ENCODE data around the gene DIDO1.
A peak's percentile ranks its signal among the peaks of the same experiment; 100 is the strongest.

The DIDO1 gene

DNA sequence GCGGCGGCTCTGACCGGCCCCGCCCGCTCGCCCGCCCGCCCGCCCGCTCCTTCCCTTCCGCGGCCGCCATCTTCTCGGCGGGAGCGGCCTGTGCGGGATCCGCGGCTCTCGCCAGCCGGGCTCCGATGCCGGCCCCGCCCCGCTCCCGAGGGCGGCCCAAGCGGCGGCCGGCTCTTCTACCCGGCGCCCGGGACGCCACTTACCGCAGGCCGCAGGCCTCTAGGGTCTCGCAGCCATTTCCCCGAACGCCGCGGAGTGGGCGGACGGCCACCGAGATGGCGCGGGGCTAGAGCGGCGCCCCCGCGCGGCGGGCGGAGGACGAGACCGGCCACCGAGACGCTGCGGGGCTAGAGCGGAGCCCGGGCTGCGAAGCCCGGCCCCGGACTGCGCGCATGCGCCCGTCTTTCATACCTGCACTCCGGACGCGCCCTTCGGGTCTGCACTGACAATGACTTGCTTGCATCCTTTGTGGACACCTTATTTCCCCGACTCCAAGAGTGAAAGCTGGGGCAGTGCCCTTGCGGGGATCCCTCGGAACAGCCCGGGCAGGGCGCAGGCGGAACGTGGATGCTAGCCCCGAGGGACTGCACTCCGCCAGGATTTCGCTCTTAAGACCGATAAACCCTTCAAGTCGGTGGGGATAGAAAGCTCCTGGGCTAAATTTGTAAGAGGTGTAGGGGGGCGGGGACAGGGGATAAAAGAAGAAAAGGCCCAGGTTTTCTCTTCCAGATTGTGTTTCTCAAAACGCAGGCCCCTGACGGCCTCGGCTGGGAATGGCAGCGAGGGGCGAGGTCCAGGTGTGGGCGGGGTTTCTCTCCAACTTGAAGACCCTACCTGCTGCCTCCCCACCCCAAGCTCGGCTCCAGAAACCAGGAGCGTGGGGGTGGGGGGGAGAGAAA, at the start of gene DIDO1:
Gene DIDO1, minus strand, starts transcription at position 277 of the 899 bp plus-strand sequence.
- peak; percentile 89 for DNase-seq

DNA sequence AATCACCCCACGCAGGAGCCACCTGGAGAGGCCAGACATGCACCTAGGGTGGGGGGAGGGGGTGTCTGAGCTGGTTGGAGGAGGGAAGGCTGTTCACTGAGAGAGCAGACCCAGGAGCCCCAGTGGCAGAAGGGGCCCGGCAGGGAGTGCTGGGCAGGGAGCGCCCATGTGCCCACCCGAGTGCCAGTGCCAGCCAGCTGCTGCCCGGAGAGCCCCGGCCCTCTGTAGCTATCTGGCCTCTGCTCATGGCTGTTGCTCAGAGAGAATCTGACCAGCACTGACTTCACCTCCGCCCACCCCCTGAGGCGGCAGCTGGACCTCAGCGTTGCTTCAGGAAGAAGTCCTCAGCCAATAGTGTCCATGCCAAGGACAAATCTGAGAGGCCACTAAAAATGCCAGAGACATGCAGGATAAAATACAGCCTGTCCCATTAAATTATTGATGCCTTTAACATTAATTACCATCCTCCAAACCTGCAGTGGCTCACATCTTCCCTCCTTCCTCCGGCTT, 49.0 kb upstream of the DIDO1 start:
- DNase-seq: no peak

DNA sequence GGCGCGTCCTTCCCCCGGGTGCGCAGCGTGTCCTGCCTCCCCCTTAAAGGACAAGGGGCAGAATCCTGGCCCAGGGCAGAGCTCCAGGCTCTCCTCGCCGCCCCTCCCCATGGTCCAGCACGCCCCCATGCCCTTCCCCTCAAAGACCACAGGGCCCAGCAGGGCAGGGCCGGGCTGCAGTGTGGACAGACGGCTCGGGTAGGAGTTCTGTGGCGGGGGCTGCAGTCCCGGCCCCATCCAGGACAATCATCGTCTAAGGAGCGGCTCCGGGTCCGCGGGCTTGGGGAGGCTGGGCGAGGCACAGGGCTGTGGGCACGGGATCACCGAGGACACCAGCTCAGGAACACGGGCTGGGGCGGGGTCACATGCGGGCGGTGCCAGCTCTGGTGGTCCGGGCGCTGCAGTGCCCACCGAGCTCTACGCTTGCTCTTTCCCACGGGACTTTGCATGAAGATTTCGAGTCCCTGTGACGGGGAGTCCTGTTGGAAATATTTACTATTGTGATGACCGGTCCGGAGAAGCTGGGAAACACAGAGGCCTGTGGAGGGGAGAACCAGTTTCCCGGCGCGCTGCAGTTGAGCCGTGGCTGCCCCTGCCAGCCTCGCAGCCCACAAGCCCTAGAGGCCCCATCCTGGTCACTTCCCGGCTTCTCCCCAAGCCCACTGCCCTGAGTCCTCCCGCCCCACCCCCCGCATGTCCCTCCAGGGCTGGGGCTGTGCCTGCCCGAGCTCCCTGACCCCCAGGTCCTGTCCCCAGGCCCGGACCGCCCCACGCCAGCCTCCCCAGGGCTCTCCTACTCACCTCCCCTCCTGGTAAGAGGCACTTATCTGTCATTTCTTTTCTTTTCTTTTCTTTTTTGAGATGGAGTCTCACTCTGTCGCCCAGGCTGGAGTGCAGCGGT, 46.8 kb upstream of the DIDO1 start:
- no peak for DNase-seq

DNA sequence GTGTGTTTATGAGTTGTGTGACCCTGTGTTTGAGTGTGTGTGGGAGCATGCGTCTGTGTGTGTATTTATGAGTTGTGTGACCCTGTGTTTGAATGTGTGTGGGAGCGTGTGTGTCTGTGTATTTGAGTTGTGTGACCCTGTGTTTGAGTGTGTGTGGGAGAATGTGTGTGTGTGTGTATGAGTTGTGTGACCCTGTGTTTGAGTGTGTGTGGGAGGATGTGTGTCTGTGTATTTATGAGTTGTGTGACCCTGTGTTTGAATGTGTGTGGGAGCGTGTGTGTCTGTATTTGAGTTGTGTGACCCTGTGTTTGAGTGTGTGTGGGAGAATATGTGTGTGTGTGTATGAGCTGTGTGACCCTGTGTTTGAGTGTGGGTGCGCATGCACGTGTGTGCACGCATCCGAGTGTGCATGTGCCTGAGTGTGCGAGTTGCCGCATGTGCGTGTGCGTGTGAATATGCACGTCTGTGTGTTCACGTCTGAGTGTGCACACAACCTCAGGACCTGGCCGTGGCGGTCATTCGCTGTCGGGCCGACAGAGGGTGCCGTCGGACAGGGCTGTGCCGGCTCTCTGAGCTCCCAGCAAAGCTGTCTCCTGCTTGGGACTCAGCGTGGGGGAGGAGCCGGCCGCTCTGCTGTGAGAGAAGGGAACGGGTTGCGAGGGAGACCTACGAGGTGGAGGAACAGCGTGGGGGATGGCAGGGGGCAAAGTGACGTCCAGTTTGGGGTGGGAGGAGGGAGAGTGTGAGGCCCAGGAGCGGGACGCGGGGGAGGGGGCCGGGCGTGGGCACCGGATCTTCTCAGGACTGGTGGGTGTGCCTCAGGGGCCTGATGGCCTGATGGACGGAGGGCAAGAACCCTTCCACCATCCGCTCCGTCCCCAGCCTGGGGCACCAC, 45.9 kb upstream of the DIDO1 start:
- DNase-seq: peak; percentile 88

DNA sequence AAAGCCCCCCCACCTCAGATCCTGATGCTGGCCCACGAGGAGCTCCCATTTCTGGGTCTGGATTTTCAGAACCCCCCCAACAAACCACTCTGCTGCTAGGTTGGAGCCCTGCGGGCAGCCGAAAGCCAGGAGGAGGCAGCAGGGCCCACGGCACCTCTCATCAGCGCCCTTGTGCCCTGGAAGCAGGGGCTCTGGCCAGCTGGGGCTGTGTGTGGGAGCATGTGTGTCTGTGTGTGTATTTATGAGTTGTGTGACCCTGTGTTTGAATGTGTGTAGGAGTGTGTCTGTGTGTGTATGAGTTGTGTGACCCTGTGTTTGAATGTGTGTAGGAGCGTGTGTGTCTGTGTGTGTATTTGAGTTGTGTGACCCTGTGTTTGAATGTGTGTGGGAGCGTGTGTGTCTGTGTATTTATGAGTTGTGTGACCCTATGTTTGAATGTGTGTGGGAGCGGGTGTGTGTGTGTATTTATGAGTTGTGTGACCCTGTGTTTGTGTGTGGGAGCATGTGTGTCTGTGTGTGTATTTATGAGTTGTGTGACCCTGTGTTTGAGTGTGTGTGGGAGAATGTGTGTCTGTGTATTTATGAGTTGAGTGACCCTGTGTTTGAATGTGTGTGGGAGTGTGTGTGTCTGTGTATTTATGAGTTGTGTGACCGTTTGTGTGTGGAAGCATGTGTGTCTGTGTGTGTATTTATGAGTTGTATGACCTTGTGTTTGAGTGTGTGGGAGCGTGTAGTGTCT, 45.1 kb upstream of the DIDO1 start:
- no peak for DNase-seq

DNA sequence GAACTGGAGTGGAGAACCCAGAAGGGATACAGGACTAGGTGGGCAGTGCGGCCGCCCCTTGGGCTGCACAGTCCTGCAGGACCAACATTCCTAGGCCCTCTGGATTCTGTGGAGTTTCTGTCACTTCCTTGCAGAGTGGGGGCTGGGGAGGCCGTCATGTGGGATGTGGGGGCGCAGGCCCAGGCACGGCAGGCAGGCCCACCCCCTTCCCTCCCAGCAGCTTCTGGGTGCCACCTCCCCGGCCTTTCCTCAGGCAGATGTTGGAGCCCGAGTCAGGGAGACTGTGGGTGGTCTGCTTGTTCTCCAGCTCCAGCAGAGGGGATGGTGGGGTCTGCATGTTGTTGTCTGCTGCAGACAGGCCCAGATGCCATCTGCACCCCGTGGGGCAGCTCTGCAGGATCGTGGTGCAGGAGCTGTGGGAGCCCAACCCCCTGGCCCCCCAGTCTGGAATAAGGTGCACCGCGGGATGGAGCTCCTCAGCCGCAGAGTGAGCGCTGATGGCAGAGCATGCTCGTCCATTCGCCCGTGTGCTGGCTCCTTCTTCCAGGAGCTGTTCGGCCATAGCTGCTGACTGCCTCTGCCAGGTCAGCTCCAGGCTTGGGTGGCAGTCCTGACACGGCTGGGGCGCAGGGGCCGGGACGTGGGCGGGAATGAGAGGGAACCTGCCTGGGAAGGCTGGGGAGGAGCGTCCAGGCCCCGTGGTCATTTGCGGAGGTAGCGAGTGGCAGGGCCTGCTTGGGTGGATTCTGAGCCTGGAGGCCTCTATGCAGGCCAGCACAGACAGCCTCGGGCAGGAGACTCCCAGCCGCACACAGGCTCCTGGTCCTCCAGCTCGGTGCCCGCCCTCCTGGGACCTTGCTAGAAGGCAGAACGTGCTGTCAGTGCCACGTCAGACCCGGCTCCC, 44.3 kb upstream of the DIDO1 start:
- DNase-seq: no peak

DNA sequence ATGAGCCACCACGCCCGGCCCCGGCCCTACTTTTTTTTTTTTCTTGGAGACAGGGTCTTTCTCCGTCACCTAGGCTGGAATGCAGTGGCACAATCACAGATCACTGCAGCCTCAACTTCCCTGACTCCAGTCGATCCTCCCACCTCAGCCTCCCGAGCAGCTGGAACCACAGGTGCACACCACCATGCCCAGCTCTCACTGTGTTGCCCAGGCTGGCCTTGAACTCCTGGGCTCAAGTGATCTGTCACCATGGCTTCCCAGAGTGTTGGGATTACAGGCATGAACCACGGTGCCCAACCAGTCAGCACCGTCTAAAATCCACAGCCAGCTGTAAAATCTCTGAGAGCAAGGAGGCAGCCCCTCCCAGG, 43.6 kb upstream of the DIDO1 start:
- no peak for DNase-seq

DNA sequence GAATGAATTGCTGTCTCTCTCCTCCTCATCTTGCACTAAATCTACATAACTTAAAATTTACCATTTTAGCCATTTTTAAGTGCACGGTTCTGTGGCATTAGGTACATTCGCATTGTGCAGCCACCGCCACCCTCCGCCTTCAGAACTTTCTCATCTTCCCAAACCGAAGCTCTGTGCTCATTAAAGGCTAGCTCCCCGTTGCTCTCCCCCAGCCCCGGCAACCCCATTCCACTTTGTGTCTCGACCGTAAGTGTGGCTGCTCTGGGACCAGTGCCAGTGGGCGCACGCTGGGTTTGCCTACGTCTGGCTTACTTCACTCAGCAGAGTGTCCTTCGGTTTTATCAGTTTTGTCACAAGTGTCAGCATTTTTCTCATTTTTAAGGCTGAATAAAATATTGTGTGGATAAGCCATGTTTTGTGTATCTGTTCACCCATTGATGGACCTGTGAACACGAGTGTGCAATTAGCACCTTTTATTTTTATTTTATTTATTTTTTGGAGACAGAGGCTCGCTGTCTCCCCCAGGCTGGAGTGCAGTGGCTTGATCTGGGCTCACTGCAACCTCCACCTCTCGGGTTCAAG, 43.0 kb upstream of the DIDO1 start:
- DNase-seq: no peak

DNA sequence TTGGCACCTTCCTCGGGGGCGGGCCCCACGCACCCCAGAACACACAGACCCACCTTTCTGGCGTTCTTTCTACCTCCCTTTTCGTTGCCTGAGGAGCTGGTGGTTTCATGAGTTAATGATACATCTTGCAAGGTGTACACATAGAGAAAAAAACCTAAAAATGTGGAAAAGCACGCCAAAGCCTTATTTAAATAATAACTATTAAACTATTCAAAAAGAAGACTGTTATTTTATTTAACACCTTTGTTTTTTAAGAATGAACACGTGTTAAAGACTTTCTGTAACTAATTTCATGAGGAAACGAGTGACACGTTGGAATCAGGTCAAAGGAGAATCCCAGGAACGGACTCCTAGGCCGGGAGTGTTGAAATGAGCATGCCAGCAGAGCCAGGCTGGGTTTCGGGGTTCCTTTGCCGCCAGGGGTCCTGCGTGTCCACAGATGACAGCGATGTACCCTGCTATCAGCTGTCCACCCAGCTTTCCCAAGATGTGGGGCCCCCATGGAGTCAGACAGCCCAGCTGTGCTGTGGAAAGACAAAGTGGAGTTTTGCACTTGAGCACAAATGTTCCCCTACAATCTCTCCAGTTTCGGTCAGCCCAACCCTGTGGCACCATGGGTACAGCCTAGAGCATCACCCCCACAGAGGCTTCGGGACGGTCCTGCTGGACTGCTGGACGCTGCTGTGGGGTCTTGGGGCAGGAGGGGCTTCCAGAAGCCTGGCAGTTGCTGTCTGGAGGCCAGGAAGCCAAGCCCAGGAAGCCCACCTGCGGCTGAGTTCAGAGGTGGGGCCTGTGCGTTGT, 42.3 kb upstream of the DIDO1 start:
- DNase-seq: no peak

DNA sequence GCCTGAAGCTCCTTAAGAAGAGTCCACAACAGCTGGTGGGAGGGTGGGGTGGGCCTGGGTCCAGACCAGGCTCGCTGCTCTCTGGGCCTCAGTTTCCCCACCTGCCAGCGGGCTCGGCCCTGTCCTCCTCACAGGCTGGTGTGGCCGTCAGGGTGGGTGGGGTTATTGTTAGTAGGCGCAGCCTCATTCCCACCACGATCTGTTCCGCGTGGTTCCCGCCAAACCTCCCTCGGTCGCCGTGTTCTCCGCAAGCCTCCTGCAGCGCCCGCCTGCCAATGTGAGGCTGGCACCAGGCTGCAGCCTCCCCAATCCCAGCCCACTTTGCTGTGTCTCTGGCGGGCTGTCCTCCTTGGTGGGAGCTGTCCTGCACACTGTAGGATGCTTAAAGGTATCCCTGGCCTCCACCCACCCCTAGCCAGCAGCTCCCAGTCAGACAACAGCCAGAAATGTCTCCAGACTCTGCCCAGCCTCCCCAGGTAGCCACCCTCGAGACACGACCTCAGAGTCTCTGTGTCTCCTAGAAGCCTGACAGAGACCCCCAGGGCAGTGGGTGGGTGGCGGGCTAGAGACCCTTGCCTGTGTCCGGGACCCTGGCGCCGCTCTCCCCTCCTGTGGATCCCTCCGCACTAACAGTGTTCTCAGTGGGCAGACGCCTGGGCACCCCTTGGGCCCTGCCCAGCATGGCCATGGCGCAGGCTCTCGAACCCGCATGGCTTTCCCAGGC, 41.5 kb upstream of the DIDO1 start:
- no peak for DNase-seq

DNA sequence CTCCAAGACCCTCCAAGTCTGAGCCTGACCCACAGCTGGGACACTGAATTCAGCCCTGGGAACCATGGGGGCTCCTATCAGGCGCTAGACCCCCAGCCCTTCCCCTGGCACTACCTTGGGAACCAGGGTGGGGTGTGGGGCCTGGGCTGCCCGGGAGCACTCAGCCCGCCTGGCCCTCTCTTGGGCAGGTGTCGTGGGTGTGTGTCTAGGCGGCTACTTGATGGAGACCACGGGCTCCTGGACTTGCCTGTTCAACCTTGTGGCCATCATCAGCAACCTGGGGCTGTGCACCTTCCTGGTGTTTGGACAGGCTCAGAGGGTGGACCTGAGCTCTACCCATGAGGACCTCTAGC, 40.8 kb upstream of the DIDO1 start:
- no peak for DNase-seq

DNA sequence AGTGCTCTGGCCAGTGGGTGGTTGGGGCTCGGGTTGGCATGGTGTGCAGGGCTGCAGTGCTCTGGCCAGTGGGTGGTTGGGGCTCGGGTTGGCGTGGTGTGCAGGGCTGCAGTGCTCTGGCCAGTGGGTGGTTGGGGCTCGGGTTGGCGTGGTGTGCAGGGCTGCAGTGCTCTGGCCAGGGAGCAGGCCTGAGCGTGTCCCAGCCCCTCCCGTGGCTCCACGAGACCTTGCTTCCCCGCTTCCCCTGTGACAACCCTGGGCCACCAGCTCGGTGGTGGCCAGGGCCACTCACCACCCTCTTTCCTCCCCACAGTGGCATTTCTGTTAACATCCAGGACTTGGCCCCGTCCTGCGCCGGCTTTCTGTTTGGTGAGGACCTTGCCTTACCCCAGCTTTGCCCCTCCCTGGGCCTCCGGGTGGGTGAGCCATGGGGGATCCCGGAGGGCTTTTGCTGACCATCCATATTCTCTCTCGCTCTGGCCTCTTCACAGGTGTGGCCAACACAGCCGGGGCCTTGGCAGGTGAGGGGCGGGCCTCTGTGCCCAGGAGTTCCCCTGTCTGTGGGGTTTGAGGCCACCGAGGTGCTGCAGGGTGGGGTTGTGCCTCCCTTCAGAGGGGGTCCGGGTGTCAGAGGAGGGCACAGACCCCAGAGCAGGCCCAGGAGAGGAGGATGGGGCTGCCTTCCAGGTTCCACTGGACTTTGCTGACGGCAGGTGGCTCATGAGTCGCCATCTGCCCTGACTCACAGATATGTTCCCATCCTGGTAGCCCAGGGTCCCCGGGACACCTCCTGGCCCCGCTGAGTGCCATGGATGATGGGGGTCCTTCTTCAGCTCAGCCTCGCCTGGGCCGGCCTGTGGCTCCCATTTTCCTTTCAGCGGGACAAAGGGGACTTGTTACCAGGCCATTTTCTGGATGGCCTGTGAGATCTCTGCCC, 40.2 kb upstream of the DIDO1 start:
- DNase-seq: no peak

DNA sequence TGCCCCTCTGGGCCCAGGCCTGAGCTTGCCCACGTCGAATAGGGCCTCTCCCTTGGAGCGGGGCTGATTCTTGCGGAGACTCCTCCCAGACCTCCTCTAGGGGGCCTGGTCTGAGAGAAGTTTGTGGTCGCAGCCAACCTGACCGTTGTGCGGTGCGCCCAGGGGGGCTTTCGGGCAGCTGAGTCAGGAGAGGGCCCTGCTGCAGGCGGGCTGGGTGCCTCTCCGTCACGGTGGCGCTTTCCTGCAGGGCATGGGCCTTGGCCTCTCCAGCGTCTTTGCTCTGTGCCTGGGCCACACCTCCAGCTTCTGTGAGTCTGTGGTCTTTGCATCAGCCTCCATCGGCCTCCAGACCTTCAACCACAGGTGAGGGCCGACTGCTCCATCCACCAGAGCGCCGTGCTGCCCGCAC, 39.1 kb upstream of the DIDO1 start:
- DNase-seq: no peak

DNA sequence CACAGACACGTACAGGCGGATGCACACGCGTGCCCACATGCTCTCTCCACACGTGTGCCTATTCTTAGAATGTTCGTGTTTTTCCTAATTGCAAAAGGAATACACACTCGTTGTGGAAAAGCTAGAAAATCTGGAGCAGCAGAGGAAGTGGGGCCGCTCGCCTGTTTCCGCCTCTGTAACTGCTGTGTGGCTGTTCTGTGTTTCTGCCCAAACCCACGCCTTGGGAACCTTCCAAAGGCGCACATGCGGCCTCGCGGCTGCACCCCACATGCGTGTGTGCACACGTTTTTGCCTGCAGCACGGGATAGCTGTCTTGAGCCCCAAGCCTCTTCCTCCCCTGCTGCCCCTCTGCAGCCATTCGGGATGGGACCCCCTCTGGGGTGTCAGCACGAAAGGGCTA, 38.4 kb upstream of the DIDO1 start:
- DNase-seq: no peak

DNA sequence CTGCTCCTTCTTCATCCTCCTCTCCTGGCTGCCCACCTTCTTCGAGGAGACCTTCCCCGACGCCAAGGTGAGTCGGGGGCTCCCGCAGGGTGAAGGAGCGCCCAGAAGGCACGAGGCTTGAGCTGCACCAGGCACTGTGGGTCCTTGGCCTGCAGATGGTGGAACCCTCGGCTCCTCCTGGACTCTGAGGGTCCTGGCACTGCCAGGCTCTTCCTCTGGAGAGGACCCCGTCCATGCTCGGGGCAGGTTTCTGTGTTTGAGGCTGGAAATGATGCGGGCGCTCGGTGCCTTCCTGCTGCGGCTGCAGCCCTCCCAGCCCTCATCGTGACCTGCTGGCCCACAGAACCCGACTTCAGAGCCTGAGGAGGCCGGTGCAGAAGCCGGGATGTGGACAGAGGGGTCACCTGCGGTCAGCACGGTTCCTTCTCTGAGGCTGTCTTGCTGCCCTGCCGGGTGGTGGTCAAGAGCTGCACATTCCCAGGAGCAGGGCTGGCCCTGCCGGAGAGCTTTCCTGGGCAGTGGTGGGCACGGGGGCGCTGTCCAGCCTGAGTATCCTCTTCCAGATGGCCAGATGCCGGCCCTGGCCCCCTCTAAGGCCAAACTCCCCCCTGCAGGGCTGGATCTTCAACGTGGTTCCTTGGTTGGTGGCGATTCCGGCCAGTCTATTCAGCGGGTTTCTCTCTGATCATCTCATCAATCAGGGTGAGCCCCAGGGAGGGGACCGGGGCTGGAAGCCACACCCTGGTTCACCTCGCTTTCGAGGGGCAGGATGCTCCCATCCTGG, 37.5 kb upstream of the DIDO1 start:
- DNase-seq: no peak

DNA sequence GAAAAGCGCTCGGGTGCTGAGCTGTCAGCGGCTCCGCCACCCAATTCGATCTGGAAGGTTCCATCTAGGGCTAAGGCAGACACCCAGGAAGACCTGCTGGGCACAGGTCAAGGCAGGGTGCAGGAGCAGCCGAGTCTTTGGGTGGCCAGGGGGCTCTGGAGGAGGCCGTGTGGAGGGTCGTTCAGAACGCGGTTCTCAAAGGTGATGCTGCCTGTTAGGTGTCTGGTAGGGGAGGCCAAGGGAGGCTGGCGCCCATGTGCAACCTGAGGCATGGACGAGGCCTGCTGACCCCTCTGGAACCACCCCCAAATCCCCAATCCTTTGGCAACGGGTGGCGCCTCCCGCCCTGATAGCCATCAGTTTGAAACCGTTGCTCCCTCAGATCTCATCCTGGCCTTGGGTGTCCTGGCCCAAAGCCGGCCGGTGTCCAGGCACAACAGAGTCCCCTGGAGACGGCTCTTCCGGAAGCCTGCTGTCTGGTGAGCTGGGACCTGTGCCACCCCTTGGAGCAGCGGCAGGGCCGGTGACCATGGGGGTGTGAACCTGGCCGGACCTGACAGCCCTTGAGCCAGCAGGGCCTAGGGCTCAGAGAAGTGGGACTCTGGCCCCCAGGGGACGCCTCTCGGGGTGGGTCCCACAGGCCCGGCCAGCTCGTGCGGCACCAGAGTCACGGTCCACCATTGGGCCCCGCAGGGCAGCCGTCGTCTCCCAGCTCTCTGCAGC, 36.7 kb upstream of the DIDO1 start:
- no peak for DNase-seq

Data from left hindlimb (tissue), 1 donor.